ENCODE measurements around the gene RFX2. TPM values are rescaled to one million over a fixed set of nuclear protein-coding genes. Genes with fewer than 3 reads are reported as not detected.

RFX2 gene
- total and polyA plus RNA-seq, 9 of the 15 experiments (the other 6 are each of a cell fraction or from before 2014, with no cell fraction given), result 3.6 to 18.7 (median 8.7) TPM

DNA sequence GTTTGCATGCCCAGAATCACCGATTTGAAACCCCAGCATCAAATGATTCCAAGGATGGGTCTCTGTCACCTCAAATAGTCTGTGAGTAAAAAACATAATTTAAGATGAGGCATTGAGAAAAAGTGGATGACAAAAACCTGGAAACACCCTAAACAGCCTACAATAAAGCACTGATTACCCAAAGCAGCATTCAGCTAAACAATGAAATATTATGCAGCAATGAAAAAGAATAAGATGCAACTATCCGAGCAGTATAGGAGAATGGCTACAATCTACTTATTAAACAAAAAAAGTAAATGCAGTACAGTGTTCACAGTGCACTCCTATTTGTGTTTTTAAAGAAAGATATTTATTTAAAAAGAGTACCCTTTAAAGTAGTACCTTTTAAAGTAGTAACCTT is 7.7 kb upstream of the RFX2 start:
- WGBS (ENCODE audit: insufficient coverage, low coverage, missing lambda C conversion rate), result 12% methylated on average over 2 of the region's 2 CpGs
- intact Hi-C loops (cut with micrococcal nuclease), result no loop called here
- Histone ChIP-seq H3K27ac (ENCODE audit: extremely low read depth, low read depth, low read length) (no peak overlapping the region), H3K36me3 (ENCODE audit: control insufficient read depth, insufficient read depth, low read length) (no peaks in the 10 kb centered on the region), H3K4me3 (no peak overlapping the region), H3K9me1 (ENCODE audit: control insufficient read depth, insufficient read depth, low read length) (no peaks in the 10 kb centered on the region), H3K79me2 (ENCODE audit: control insufficient read depth, insufficient read depth, low read length) (no peaks in the 10 kb centered on the region), H3K4me2 (ENCODE audit: insufficient read depth, low read length) (no peak overlapping the region), H4K20me1 (replicated peaks; ENCODE audit: control insufficient read depth, insufficient read depth, low read length) (no peaks in the 10 kb centered on the region), H3K27me3 (ENCODE audit: control insufficient read depth in 2 of 2, insufficient read depth in 2 of 2, low read length in 2 of 2) (no peaks in the 10 kb centered on the region), H3K4me1 (replicated peaks in 1 of 2; ENCODE audit: control insufficient read depth in 2 of 2, insufficient read depth in 2 of 2, low read length in 2 of 2) (peaks cover 0 to 11% of the 10 kb centered on the region in 2 experiments; a peak in 3 of 5 replicates), H2AFZ (ENCODE audit: low read depth, low read length) (no peak overlapping the region), H3K9ac (ENCODE audit: insufficient read depth in 1 of 2, low read depth in 2 of 2, low read length in 2 of 2) (no peak overlapping the region), H3K9me3 (replicated peaks; ENCODE audit: control insufficient read depth, insufficient read depth, low read depth, low read length) (no peaks in the 10 kb centered on the region; the same call in 1 of the 2 replicates)
- TF ChIP-seq PURB (CRISPR knock-in tag; IDR thresholded peaks at IDR 0.05; ENCODE audit: low read depth) (no peak), YY1 (IDR thresholded peaks at IDR 0.05; ENCODE audit: borderline replicate concordance in 1 of 3, control insufficient read depth in 1 of 3, extremely low read depth in 1 of 3, insufficient read depth in 3 of 3, insufficient read length in 1 of 3, insufficient replicate concordance in 2 of 3, low read depth in 1 of 3, low read length in 2 of 3) (no peak), ESRRB (CRISPR knock-in tag; IDR thresholded peaks at IDR 0.05; ENCODE audit: borderline replicate concordance) (no peak), RBM25 (IDR thresholded peaks at IDR 0.05; ENCODE audit: low read depth, low read length, severe bottlenecking) (peak; percentile 81), BRCA1 (IDR thresholded peaks at IDR 0.05) (no peak), BRCA1 (CRISPR knock-in tag; IDR thresholded peaks at IDR 0.05) (no peak), RNF2 (IDR thresholded peaks at IDR 0.05) (no peak), ADNP (tag; IDR thresholded peaks at IDR 0.05) (0 out of 2 replicates have a peak, but pooled peaks have one; percentile 26), BCOR (IDR thresholded peaks at IDR 0.05) (peak; percentile 33; the same call in 1 of the 2 replicates), SPI1 (IDR thresholded peaks at IDR 0.05; ENCODE audit: borderline replicate concordance, low read depth, low read length) (no peak), ZNF76 (CRISPR knock-in tag; IDR thresholded peaks at IDR 0.05; ENCODE audit: borderline replicate concordance) (no peak), YBX1 (IDR thresholded peaks at IDR 0.05) (no peak), GATA2 (CRISPR knock-in tag; IDR thresholded peaks at IDR 0.05) (no peak), TGIF2 (CRISPR knock-in tag; IDR thresholded peaks at IDR 0.05) (no peak), RHOXF2B (CRISPR knock-in tag; conservative IDR thresholded peaks at IDR 0.05) (no peak), SOX6 (IDR thresholded peaks at IDR 0.05) (no peak), ZNF146 (CRISPR knock-in tag; IDR thresholded peaks at IDR 0.05; ENCODE audit: unreplicated experiment) (peak; percentile 90), CBX5 (IDR thresholded peaks at IDR 0.05; ENCODE audit: borderline replicate concordance, low read depth) (no peak), CHD4 (IDR thresholded peaks at IDR 0.05; ENCODE audit: insufficient read depth, insufficient replicate concordance, low read depth, low read length, poor library complexity, severe bottlenecking) (no peak), DMBX1 (CRISPR knock-in tag; IDR thresholded peaks at IDR 0.05; ENCODE audit: borderline replicate concordance) (no peak), MCM7 (IDR thresholded peaks at IDR 0.05) (no peak)
- TF ChIP-seq, protein P1, sequence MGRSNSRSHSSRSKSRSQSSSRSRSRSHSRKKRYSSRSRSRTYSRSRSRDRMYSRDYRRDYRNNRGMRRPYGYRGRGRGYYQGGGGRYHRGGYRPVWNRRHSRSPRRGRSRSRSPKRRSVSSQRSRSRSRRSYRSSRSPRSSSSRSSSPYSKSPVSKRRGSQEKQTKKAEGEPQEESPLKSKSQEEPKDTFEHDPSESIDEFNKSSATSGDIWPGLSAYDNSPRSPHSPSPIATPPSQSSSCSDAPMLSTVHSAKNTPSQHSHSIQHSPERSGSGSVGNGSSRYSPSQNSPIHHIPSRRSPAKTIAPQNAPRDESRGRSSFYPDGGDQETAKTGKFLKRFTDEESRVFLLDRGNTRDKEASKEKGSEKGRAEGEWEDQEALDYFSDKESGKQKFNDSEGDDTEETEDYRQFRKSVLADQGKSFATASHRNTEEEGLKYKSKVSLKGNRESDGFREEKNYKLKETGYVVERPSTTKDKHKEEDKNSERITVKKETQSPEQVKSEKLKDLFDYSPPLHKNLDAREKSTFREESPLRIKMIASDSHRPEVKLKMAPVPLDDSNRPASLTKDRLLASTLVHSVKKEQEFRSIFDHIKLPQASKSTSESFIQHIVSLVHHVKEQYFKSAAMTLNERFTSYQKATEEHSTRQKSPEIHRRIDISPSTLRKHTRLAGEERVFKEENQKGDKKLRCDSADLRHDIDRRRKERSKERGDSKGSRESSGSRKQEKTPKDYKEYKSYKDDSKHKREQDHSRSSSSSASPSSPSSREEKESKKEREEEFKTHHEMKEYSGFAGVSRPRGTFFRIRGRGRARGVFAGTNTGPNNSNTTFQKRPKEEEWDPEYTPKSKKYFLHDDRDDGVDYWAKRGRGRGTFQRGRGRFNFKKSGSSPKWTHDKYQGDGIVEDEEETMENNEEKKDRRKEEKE (IDR thresholded peaks at IDR 0.05; ENCODE audit: borderline replicate concordance in 1 of 2, control insufficient read depth in 1 of 2, low read depth in 2 of 2, low read length in 1 of 2), result no peak
- FAIRE-seq, result no peak
- BruUV-seq (replicated peaks), result no TSS peak
- ChIA-PET POLR2A (interaction anchor here (0.7 to 1.0 kb wide), 2 partner anchors 76 to 243 kb away, joined by 3 to 4 read pairs; partner anchors contain the start of gene CLPP), CTCF (ENCODE audit: low intra/inter-chr PET ratio) (no interaction called here)
- in situ Hi-C loops (cut with MboI), result no loop called here
- no peak for ATAC-seq
- DNase-seq (ENCODE audit: extremely low read depth in 1 of 4, low spot score in 3 of 4), result no peak
